GM21423 (cell line): ENCODE data around the gene CD1C.
"Not testable (repeated sequence)": the region's sequence is repeated elsewhere in the genome, so short reads cannot be mapped to it uniquely, and the experiment has no call there.

Source experiments
- ATAC-seq: cut with Tn5 transposase; IDR thresholded peaks from one replicate; pipeline ENCODE4 v1.9.1; 2021; ENCODE audit warnings: mild to moderate bottlenecking, moderate library complexity; ENCODE audit not compliant: unreplicated experiment

The CD1C gene

GRCh38 chr1:158289811-158290210 is at the start of gene CD1C:
TSS of gene CD1C (plus strand) at chr1:158289923. CDS start at chr1:158290065, 142 bp downstream.
- ATAC-seq = no peak

GRCh38 chr1:158246650-158247049 is 43.1 kb upstream of the CD1C start:
- ATAC-seq = no peak

GRCh38 chr1:158248118-158248517 is 41.6 kb upstream of the CD1C start:
- ATAC-seq = peak; percentile 84

- no peak for ATAC-seq
Observed at GRCh38 chr1:158248771-158249170, 41.0 kb upstream of the CD1C start.

GRCh38 chr1:158249646-158250045 is 40.1 kb upstream of the CD1C start:
- no peak for ATAC-seq

- ATAC-seq = no peak
Observed at GRCh38 chr1:158251163-158251562, 38.6 kb upstream of the CD1C start.

GRCh38 chr1:158255656-158256055 is 34.1 kb upstream of the CD1C start:
- no peak for ATAC-seq

- ATAC-seq = not testable (repeated sequence)
Observed at GRCh38 chr1:158256747-158257146, 33.0 kb upstream of the CD1C start.

GRCh38 chr1:158257888-158258287 is 31.8 kb upstream of the CD1C start:
- ATAC-seq = no peak

GRCh38 chr1:158259117-158259516 is 30.6 kb upstream of the CD1C start:
- ATAC-seq = no peak

- no peak for ATAC-seq
Observed at GRCh38 chr1:158272681-158273080, 17.0 kb upstream of the CD1C start.

- ATAC-seq = peak; percentile 82
Observed at GRCh38 chr1:158274797-158275196, 14.9 kb upstream of the CD1C start.

- not testable (repeated sequence) for ATAC-seq
Observed at GRCh38 chr1:158282421-158282820, 7.3 kb upstream of the CD1C start.

GRCh38 chr1:158283965-158284364 is 5.8 kb upstream of the CD1C start:
- ATAC-seq = peak; percentile 58

- ATAC-seq = peak; percentile 74
Observed at GRCh38 chr1:158285756-158286241, 3.9 kb upstream of the CD1C start.

- no peak for ATAC-seq
Observed at GRCh38 chr1:158286487-158286886, 3.2 kb upstream of the CD1C start.

- no peak for ATAC-seq
Observed at GRCh38 chr1:158286941-158287346, 2.8 kb upstream of the CD1C start.

- no peak for ATAC-seq
Observed at GRCh38 chr1:158290321-158290844, 660 bp downstream of the CD1C start.

GRCh38 chr1:158295791-158296190 is 6.1 kb downstream of the CD1C start:
- ATAC-seq = no peak

GRCh38 chr1:158310623-158311022 is 20.9 kb downstream of the CD1C start:
- peak; percentile 58 for ATAC-seq

GRCh38 chr1:158311066-158311465 is 21.3 kb downstream of the CD1C start:
- no peak for ATAC-seq

GRCh38 chr1:158323866-158324265 is 34.1 kb downstream of the CD1C start:
- ATAC-seq = no peak

GRCh38 chr1:158324395-158324794 is 34.7 kb downstream of the CD1C start:
- no peak for ATAC-seq
